ENCODE results near the gene ECHDC3.
"Not testable (repeated sequence)": the region's sequence is repeated elsewhere in the genome, so short reads cannot be mapped to it uniquely, and the experiment has no call there.

The ECHDC3 gene

GRCh38 chr10:11742009-11742778, at the start of gene ECHDC3:
Gene ECHDC3 (plus strand): TSS chr10:11742382. CDS start chr10:11742577, 195 bp downstream.
- peak; percentile 29 for DNase-seq (ENCODE audit: low read depth)

GRCh38 chr10:11693376-11693775, 48.8 kb upstream of the ECHDC3 start:
- DNase-seq (ENCODE audit: low read depth): no peak

DNA sequence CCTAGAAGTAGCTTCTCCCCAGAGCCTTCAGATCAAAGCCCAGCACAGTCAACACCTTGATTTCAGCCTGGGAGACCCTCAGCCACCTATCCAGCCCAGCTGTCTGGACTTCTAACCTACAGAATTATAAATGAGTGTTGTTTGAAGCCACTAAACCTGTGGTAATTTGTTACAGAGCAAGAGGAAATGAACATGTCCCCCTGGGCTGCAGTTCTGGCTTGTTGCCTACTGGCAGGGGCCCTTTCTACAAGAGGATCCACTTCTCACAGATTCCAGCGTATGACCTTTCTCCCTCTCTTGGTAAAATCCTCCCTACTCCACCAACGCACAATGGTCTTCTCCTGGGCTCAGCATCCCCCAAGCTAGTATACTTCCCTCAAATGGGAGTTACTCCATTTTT, 46.4 kb upstream of the ECHDC3 start:
- no peak for DNase-seq (ENCODE audit: low read depth)

DNA sequence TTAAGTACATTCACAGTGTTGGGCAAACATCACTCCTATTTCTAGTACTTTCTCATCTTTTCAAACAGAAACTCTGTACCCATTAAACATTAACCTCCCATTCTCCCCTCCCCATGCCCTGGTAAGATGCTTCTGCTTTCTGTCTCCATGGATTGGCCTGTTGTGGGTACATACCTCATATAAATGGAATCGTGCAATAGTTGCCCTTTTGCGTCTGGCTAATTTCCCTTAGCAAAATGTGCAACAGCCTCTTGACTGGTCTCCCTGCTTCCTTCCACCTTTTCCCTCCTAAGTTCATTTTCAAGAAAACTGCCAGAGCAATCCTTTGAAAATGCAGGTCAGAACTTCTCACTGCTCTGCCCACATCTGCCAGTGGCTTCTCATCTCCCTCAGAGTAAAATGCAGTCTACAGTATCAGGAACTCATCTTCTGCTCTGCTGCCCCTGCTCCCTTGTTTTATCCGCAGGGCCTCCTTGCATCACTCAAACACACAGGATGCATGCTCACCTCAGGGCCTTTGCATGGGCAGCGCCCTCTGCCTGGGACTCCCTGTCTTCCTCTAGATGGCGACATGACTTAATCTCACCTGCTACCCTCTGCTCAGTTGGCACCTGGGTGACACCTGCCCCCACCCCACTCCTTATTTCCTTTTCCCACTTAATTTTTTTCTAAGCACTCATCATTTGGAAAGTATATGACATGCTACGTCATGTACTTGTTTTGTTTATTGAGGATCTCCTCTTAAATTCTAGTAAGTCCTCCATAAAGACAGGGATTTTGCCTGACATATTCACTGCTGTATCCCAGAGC, 44.3 kb upstream of the ECHDC3 start:
- no peak for DNase-seq (ENCODE audit: low read depth)

- DNase-seq (ENCODE audit: low read depth): no peak
Observed at GRCh38 chr10:11698691-11699549, 43.3 kb upstream of the ECHDC3 start.

DNA sequence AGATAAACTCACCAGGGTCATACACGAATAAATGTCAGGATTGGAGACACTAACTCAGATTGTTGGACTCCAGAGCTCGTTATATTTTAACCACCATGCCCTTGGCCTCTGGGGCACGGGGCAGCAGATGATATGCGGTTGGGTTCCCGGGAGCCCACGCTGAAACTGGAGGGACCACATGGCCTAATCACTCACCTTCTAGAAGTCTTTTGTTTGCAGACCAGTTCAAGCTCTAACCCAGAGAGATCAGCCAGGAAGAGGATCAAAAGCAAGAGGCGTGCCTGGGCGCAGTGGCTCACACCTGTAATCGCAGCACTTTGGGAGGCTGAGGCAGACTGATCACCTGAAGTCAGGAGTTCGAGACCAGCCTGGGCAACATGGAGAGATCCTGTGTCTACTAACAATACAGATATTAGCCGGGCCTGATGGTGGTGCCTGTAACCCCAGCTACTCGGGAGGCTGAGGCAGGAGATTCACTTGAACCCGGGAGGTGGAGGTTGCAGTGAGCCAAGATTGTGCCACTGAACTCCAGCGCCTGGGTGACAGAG, 42.6 kb upstream of the ECHDC3 start:
- DNase-seq (ENCODE audit: low read depth): no peak

DNA sequence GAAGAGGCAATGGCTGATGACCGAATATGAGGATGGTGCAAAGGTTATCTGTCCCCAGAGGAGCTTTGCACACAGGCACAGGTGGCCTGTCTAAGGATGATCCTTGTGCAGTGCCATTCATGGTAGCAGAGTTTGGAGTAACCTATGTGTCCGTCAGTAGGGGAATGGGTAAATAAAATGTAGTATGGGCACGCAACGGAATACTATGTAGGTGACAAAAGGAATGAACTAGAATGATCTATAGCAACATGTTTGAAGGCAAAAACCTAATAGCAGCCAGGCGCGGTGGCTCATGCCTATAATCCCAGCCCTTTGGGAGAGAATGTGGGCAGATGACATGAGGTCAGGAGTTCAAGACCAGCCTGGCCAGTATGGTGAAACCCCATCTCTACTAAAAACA, 41.6 kb upstream of the ECHDC3 start:
- DNase-seq (ENCODE audit: low read depth): no peak

- DNase-seq (ENCODE audit: low read depth): no peak
Observed at GRCh38 chr10:11701451-11702095, 40.6 kb upstream of the ECHDC3 start.

DNA sequence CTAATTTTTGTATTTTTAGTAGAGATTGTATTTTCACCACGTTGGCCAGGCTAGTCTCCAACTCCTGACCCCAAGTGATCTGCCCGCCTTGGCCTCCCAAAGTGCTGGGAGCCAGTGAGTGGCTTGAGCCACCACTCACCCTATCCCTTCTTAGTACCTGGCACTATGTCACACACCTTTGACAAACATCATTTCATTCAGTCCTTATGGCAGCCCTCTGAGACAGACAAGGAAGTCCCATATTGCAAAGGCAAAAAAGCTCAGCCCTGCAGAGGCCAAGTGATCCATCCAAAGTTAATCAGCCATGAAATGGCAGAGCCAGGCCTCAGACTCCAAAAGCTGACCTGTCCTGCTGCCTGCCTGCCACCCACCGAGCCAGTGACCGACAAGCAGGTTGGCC, 39.9 kb upstream of the ECHDC3 start:
- no peak for DNase-seq (ENCODE audit: low read depth)

- no peak for DNase-seq (ENCODE audit: low read depth)
Observed at GRCh38 chr10:11704092-11704491, 38.1 kb upstream of the ECHDC3 start.

DNA sequence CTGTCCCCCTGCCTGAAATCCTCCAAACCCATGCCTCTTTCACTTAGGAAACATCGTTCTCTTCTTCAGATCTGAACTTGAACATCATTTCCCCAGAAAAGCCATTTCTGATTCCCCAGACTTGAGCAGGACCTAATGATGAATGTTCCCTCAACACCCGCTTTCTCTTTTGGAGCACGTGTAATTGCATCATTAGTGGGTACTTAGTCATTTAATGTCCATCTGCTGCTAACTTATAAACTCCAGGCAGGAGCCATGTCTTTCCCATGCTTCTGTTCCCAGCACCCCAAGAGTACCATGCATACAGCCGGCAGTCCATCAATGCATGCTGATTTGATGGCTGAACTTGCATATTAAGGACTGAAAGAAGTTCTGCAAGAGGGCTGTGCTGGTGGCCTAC, 36.5 kb upstream of the ECHDC3 start:
- no peak for DNase-seq (ENCODE audit: low read depth)

DNA sequence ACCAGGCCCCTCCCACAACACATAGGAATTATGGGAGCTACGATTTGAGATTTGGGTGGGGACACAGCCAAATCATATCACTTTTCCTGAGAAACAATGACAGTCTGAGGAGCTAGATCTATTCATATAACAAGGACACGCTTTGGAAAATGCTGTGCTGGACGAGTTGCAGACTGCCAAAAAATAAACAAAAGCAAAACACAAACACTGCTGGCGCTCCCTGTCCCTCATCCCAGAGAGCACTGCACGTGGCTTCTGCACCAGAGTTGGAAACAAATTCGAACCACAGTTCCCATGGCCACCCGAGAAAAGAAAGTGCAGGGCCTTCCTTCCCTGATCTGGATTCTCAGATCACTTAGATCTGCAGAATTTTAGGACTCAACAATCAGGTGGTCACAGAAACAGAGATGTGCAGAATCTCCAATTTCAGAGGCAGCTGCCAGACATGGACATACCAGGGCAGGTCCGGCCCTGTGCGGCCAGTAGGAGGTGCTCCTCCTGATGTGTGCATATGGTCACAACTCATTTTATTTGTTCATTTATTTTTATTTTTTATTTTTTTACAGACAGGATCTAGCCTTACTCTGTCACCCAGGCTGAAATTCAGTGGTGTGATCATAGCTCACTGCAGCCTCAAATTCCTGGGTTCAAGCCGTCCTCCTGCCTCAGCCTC, 35.2 kb upstream of the ECHDC3 start:
- DNase-seq (ENCODE audit: low read depth): no peak

GRCh38 chr10:11707624-11708350, 34.4 kb upstream of the ECHDC3 start:
- no peak for DNase-seq (ENCODE audit: low read depth)

DNA sequence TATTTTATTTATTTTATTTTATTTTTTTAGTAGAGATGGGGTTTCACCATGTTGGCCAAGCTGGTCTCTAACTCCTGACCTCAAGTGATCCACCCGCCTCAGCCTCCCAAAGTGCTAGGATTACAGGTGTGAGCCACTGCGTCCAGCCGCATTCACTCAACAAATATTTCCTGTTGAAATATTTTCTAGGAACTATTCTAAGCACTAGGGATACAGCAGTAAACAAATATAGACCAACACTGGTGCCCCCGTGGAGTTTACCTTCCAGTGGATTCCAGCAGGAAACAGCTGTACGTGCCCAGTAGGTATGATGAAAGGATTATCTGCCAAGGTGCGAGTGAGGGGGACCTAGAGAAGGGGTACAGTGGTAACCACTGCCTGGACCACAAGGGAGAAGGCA, 33.4 kb upstream of the ECHDC3 start:
- DNase-seq (ENCODE audit: low read depth): not testable (repeated sequence)

- no peak for DNase-seq (ENCODE audit: low read depth)
Observed at GRCh38 chr10:11712744-11713143, 29.4 kb upstream of the ECHDC3 start.

GRCh38 chr10:11713186-11713743, 28.9 kb upstream of the ECHDC3 start:
- no peak for DNase-seq (ENCODE audit: low read depth)

DNA sequence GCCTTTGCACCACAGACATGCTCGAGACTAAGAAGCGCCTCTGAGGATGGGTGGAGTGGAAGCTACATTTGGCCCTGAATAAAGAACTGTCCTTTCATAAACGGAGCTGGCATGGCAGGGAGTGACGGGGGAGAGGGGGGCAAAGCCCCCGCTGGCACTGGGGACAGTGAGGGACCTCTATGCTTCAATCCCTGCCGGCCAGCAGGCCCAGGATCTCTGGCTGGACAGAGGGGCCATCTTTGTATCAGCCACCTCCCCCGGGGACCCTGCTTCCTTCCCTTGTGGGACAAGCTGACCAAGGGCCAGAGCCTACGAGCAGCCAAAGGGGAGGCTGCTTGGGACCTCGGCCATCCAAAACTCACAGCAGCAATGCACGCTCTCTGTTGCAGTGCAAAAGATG, 28.2 kb upstream of the ECHDC3 start:
- no peak for DNase-seq (ENCODE audit: low read depth)

GRCh38 chr10:11714750-11715365, 27.3 kb upstream of the ECHDC3 start:
- DNase-seq (ENCODE audit: low read depth): no peak

- no peak for DNase-seq (ENCODE audit: low read depth)
Observed at GRCh38 chr10:11715815-11716494, 26.2 kb upstream of the ECHDC3 start.

Measured in activated T-helper 1 cell treated with Interleukin-2 at 50 U/mL for 16 hours (primary cell).